Ovary (tissue), 9 donors: ENCODE measurements around the gene STAT5B. TPM values are rescaled to one million over a fixed set of nuclear protein-coding genes. Genes with fewer than 3 reads are reported as not detected.

Experiments used
- DNase-seq, 5 donors: peaks; one replicate each; pipeline ENCODE4 v3.0.0-alpha.2; 2019 to 2020
- H3K27ac ChIP-seq, 2 donors: fragments of 200-600 bp; one replicate each; pipeline versions ENCODE4 v1.5.1 to v1.8.0; 2019 to 2022
- H3K27me3 ChIP-seq: fragments of 200-600 bp; one replicate; pipeline ENCODE4 v1.8.0; 2022
- H3K36me3 ChIP-seq: fragments of 200-600 bp; sonication (generic); one replicate; pipeline ENCODE4 v1.5.1; 2019
- H3K4me1 ChIP-seq: one replicate; pipeline ENCODE4 v1.8.1; 2013; ENCODE audit warnings: mild to moderate bottlenecking, moderate library complexity; ENCODE audit not compliant: insufficient read depth
- H3K4me3 ChIP-seq: fragments of 200-600 bp; sonication (generic); one replicate; pipeline ENCODE4 v1.5.1; 2017
- H3K9me3 ChIP-seq, 2 donors: fragments of 200-600 bp in 1 of 2; sonication (generic) in 1 of 2; one replicate each; pipeline versions ENCODE4 v1.5.1 to v1.8.1; 2013 to 2019; ENCODE audit warnings: mild to moderate bottlenecking in 1 of 2, moderate library complexity in 1 of 2
- EP300 ChIP-seq: sonication (generic); formaldehyde crosslinking; IDR thresholded peaks from one replicate; pipeline ENCODE4 v1.6.1; 2017; ENCODE audit warnings: antibody characterized with exemption
- POLR2A ChIP-seq: fragments of 450-650 bp; IDR thresholded peaks from one replicate; pipeline ENCODE4 v1.6.1; 2017; ENCODE audit warnings: antibody characterized with exemption, mild to moderate bottlenecking, moderate library complexity
- WGBS, 3 donors: extraction: QIAGEN DNeasy Blood & Tissue Kit in 1 of 3; methylation state at CpG; one replicate each; pipeline versions ENCODE4 v1.1.5 to v1.1.7; 2013 to 2017; 5-methylcytosine and 5-hydroxymethylcytosine counted together
- intact Hi-C, 4 donors: fragments of 100-400 bp; cut with DNase I; formaldehyde crosslinking; loops; one replicate each; pipeline versions ENCODE4 v1.11.0 to v1.15.1; 2022 to 2023
- polyA plus RNA-seq, 2 donors: library from polyadenylated mRNA; stranded (reverse); fragments of 200-250 nt in 1 of 2; fragments of 350-450 nt in 1 of 2; fragmentation: Illumina TruSeq in 1 of 2; extraction: RNeasy Lipid Tissue Mini Kit (QIAGEN cat#74804) in 1 of 2; gene quantifications; one replicate each; pipeline ENCODE4 v1.2.3, GENCODE V29; 2013 to 2014
- total RNA-seq, 7 donors: library from RNA; depleted of rRNA in 2 of 7; stranded (reverse); fragments of >200 nt in 2 of 7; fragmentation: NEBNext Ultra II Directional in 3 of 7; extraction: Animal tissue kit (Norgen Biotek cat#: 25700) in 3 of 7; gene quantifications; one replicate each; pipeline versions ENCODE4 v1.1.0 to v1.2.4, GENCODE V29; 2016 to 2023
- TF ChIP-seq, protein P1 (sequence below), 3 donors: fragments of 450-650 bp in 2 of 3; fragments of 200-600 bp in 1 of 3; IDR thresholded peaks; one replicate each; pipeline versions ENCODE4 v1.5.1 to v1.8.0; 2016 to 2022; ENCODE audit warnings: antibody characterized with exemption in 3 of 3, mild to moderate bottlenecking in 1 of 3
- donor health status: DM: no; HTN: no; CAD: no; lungs with moderate emphysema.
- donor health status: DM: no; HTN: no; CAD: no.
- donor health status: Bipolar disorder and iron deficiency.
- donor health status: DM: yes; HTN: yes; CAD: no.
- donor health status: DM: no; HTN: no; CAD: no.
- donor health status: DM: yes; HTN: yes; CAD: no.

Gene STAT5B
- total and polyA plus RNA-seq, 9 donors, result 66.1 to 176 (median 108) TPM

GRCh38 chr17:42311240-42312034 lies 35.2 kb upstream of the STAT5B start:
- Histone ChIP-seq H3K27ac (peak overlapping the region; percentile 71 to 92), H3K27me3 (no peaks in the 10 kb centered on the region), H3K4me1 (peaks cover 20% of the 10 kb centered on the region), H3K4me3 (no peak overlapping the region), H3K36me3 (no peaks in the 10 kb centered on the region), H3K9me3 (no peaks in the 10 kb centered on the region)
- intact Hi-C loops, result loop anchor here in 1 of 4 donors (5.0 kb wide), 1 partner anchor 206 kb away; no protein-coding TSS in a partner anchor
- peak; percentile 47 for TF ChIP-seq POLR2A
- TF ChIP-seq, protein P1, sequence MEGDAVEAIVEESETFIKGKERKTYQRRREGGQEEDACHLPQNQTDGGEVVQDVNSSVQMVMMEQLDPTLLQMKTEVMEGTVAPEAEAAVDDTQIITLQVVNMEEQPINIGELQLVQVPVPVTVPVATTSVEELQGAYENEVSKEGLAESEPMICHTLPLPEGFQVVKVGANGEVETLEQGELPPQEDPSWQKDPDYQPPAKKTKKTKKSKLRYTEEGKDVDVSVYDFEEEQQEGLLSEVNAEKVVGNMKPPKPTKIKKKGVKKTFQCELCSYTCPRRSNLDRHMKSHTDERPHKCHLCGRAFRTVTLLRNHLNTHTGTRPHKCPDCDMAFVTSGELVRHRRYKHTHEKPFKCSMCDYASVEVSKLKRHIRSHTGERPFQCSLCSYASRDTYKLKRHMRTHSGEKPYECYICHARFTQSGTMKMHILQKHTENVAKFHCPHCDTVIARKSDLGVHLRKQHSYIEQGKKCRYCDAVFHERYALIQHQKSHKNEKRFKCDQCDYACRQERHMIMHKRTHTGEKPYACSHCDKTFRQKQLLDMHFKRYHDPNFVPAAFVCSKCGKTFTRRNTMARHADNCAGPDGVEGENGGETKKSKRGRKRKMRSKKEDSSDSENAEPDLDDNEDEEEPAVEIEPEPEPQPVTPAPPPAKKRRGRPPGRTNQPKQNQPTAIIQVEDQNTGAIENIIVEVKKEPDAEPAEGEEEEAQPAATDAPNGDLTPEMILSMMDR (IDR thresholded peaks at IDR 0.05), result no peak
- TF ChIP-seq EP300, result no peak
- 14 to 28% (median 21%) methylated on average over 19 of the region's 19 CpGs for WGBS, 3 donors
- peak; percentile 90 to 95 (median 92) for DNase-seq

DNA sequence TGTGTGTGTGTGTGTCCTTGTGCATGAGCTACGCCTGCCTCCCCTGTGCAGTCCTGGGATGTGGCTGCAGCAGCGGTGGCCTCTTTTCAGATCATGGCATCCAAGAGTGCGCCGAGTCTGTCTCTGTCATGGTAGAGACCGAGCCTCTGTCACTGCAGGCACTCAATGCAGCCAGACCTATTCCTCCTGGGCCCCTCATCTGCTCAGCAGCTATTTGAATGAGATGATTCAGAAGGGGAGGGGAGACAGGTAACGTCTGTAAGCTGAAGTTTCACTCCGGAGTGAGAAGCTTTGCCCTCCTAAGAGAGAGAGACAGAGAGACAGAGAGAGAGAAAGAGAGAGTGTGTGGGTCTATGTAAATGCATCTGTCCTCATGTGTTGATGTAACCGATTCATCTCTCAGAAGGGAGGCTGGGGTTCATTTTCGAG lies 34.6 kb upstream of the STAT5B start:
- no peak for TF ChIP-seq EP300
- no peak for TF ChIP-seq POLR2A
- TF ChIP-seq, protein P1 (IDR thresholded peaks at IDR 0.05), result no peak
- peaks cover 20% of the 10 kb centered on the region for H3K4me1 ChIP-seq
- no peak overlapping the region for H3K4me3 ChIP-seq
- H3K27ac ChIP-seq, result peak overlapping the region; percentile 71 to 92
- no peaks in the 10 kb centered on the region for H3K36me3 ChIP-seq
- WGBS, 3 donors, result 46 to 53% (median 51%) methylated on average over 9 of the region's 9 CpGs
- intact Hi-C loops, result loop anchor here in 1 of 4 donors (5.0 kb wide), 1 partner anchor 206 kb away; no protein-coding TSS in a partner anchor
- no peaks in the 10 kb centered on the region for H3K27me3 ChIP-seq
- DNase-seq, result no peak
- no peaks in the 10 kb centered on the region for H3K9me3 ChIP-seq

- TF ChIP-seq, protein P1 (IDR thresholded peaks at IDR 0.05), result peak in 1 of 3 donors; percentile 20
- TF ChIP-seq EP300, result no peak
- 51 to 54% (median 54%) methylated on average over 19 of the region's 19 CpGs for WGBS, 3 donors
- no peaks in the 10 kb centered on the region for H3K36me3 ChIP-seq
- H3K27me3 ChIP-seq, result no peaks in the 10 kb centered on the region
- intact Hi-C loops, result loop anchor here in 1 of 4 donors (5.0 kb wide), 1 partner anchor 207 kb away; no protein-coding TSS in a partner anchor
- DNase-seq, result peak in 4 of 5 donors; percentile 50 to 69 (median 58)
- H3K27ac ChIP-seq, result peak overlapping the region; percentile 71 to 92
- no peak overlapping the region for H3K4me3 ChIP-seq
- peaks cover 23% of the 10 kb centered on the region for H3K4me1 ChIP-seq
- no peaks in the 10 kb centered on the region for H3K9me3 ChIP-seq
These were observed 34.0 kb upstream of the STAT5B start for GRCh38 chr17:42309986-42310786.

- H3K27me3 ChIP-seq, result no peaks in the 10 kb centered on the region
- no peak overlapping the region for H3K4me3 ChIP-seq
- 62 to 79% (median 64%) methylated on average over 9 of the region's 9 CpGs for WGBS, 3 donors
- peaks cover 23% of the 10 kb centered on the region for H3K4me1 ChIP-seq
- TF ChIP-seq POLR2A (no peak), EP300 (no peak)
- TF ChIP-seq, protein P1 (IDR thresholded peaks at IDR 0.05), result no peak
- no peaks in the 10 kb centered on the region for H3K9me3 ChIP-seq
- intact Hi-C loops, result no loop called here
- DNase-seq, result no peak
- H3K27ac ChIP-seq, result peak overlapping the region; percentile 71 to 92
- H3K36me3 ChIP-seq, result no peaks in the 10 kb centered on the region
These were observed 33.0 kb upstream of the STAT5B start for GRCh38 chr17:42309142-42309541.
